ENCODE data around the gene YIPF6. TPM values are rescaled to one million over a fixed set of nuclear protein-coding genes. Genes with fewer than 3 reads are reported as not detected.

Gene YIPF6
- 10 to 100 TPM; 17.5 to 19.4 TPM for total RNA-seq
- polyA plus RNA-seq, result 20.4 TPM

GRCh38 chrX:68498508-68499379 lies at the start of gene YIPF6:
TSS of gene YIPF6 (plus strand) at chrX:68499051. CDS start at chrX:68499067, 16 bp downstream.
- Mint-ChIP-seq H3K36me3 (peaks cover 0 to 19% (median 0%) of the 10 kb centered on the region in 3 donors), H3K27ac (peak within 1 kb of the TSS; percentile 95 to 99 (median 98)), H3K4me3 (peak within 1 kb of the TSS; percentile 87 to 97 (median 93)), H3K4me1 (peaks cover 23 to 56% (median 39%) of the 10 kb centered on the region in 3 donors), H3K27me3 (peaks cover 3 to 6% of the 10 kb centered on the region in 2 donors), H3K9me3 (no peaks in the 10 kb centered on the region)
- Histone ChIP-seq H3K36me3 (ENCODE audit: insufficient read depth, low read length) (no peaks in the 10 kb centered on the region), H3K9me3 (ENCODE audit: low read length) (no peaks in the 10 kb centered on the region), H3K27ac (ENCODE audit: low read depth, low read length) (peak within 1 kb of the TSS; percentile 92), H3K4me3 (ENCODE audit: low read length) (peak within 1 kb of the TSS; percentile 81), H3K4me1 (ENCODE audit: insufficient read depth, low read length) (peaks cover 10% of the 10 kb centered on the region), H3K27me3 (ENCODE audit: insufficient read depth, low read length, poor library complexity, severe bottlenecking) (no peaks in the 10 kb centered on the region)
- DNase-seq, result peak; percentile 34 to 76 (median 54)
- CTCF ChIA-PET, result no interaction called here
- POLR2A ChIA-PET, result interaction anchor here (0.6 kb wide), 1 partner anchor 1635 kb away, joined by 3 read pairs; no protein-coding TSS in a partner anchor

DNA sequence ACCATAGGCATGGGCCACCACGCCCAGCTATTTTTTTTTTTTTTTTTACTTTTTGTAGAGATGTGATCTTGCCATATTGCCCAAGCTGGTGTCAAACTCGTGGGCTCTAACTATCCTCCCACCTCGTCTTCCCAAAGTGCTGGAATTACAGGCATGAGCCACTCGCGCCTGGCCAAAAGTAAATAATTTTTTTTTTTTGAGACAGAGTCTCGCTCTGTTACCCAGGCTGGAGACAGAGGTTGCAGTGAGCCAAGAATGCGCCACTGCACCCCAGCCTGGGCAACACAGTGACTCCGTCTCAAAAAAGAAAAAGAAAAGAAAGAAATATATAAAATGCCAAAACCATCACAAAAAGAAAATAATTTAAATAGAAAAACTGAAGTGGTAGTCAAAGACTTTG lies 47.1 kb upstream of the YIPF6 start:
- Mint-ChIP-seq H3K9me3 (no peaks in the 10 kb centered on the region), H3K4me1 (no peaks in the 10 kb centered on the region), H3K27ac (no peak overlapping the region), H3K4me3 (no peak overlapping the region), H3K27me3 (peaks cover 0 to 15% of the 10 kb centered on the region in 2 donors), H3K36me3 (no peaks in the 10 kb centered on the region)
- Histone ChIP-seq H3K36me3 (ENCODE audit: insufficient read depth, low read length) (no peaks in the 10 kb centered on the region), H3K9me3 (ENCODE audit: low read length) (no peaks in the 10 kb centered on the region), H3K4me1 (ENCODE audit: insufficient read depth, low read length) (no peaks in the 10 kb centered on the region), H3K27me3 (ENCODE audit: insufficient read depth, low read length, poor library complexity, severe bottlenecking) (no peaks in the 10 kb centered on the region), H3K4me3 (ENCODE audit: low read length) (no peak overlapping the region), H3K27ac (ENCODE audit: low read depth, low read length) (no peak overlapping the region)
- no peak for DNase-seq
- ChIA-PET POLR2A (no interaction called here), CTCF (no interaction called here)

DNA sequence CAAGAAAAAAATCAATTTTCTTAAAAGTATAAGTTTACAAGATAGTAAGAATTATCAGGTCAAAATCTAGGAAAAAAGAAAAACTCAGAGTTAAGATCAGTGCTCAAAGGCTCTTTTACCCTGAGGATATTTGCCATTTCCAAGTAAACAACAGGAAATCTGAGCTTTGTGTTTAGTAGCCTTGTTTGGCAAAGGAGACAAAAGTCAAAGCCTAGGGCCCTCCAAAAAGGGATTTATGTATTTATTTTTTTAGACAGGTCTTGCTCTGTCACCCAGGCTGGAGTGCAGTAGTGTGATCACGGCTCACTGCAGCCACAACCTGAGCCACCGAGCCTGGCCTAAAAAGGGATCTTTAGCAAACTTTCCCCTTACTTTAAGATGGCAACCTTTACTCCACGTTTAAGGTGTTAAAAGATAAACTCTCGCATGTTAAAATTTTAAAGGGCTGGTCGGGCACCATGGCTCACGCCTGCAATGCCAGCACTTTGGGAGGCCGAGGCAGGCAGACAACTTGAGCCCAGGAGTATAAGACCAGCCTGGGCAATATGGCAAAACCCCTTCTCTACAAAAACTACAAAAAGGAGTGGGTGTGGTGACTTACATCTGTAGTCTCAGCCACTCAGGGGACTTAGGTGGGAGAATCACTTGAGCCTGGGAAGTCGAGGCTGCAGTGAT lies 44.2 kb upstream of the YIPF6 start:
- CTCF ChIA-PET, result no interaction called here
- H3K4me3 Mint-ChIP-seq, result no peak overlapping the region
- no peaks in the 10 kb centered on the region for H3K27me3 ChIP-seq (ENCODE audit: insufficient read depth, low read length, poor library complexity, severe bottlenecking)
- no peaks in the 10 kb centered on the region for H3K4me1 Mint-ChIP-seq
- DNase-seq, result no peak
- no peaks in the 10 kb centered on the region for H3K4me1 ChIP-seq (ENCODE audit: insufficient read depth, low read length)
- H3K27me3 Mint-ChIP-seq, result peaks cover 0 to 6% of the 10 kb centered on the region in 2 donors
- H3K9me3 ChIP-seq (ENCODE audit: low read length), result no peaks in the 10 kb centered on the region
- no peak overlapping the region for H3K4me3 ChIP-seq (ENCODE audit: low read length)
- no peak overlapping the region for H3K27ac Mint-ChIP-seq
- no peaks in the 10 kb centered on the region for H3K36me3 Mint-ChIP-seq
- no peaks in the 10 kb centered on the region for H3K9me3 Mint-ChIP-seq
- H3K27ac ChIP-seq (ENCODE audit: low read depth, low read length), result no peak overlapping the region
- POLR2A ChIA-PET, result no interaction called here
- H3K36me3 ChIP-seq (ENCODE audit: insufficient read depth, low read length), result no peaks in the 10 kb centered on the region

DNA sequence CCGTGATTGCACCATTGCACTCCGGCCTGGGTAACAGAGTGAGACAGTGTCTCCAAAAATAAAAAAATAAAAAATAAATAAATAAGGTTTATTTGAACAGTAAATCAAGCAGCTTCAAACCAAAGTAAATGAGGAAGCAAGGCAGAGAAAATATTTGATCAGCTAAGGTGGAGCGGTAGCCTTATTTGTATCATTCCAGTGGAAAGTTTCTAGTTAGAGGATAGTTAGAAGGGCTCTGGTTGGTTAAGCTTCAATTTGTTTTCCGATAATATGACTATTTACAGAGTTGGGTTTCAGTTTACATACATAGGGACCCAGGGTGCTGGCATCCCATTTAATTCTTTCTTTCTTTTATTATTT lies 43.7 kb upstream of the YIPF6 start:
- Mint-ChIP-seq H3K4me1 (no peaks in the 10 kb centered on the region), H3K9me3 (no peaks in the 10 kb centered on the region), H3K4me3 (no peak overlapping the region), H3K27ac (no peak overlapping the region), H3K36me3 (no peaks in the 10 kb centered on the region), H3K27me3 (peaks cover 0 to 6% of the 10 kb centered on the region in 2 donors)
- Histone ChIP-seq H3K27ac (ENCODE audit: low read depth, low read length) (no peak overlapping the region), H3K4me3 (ENCODE audit: low read length) (no peak overlapping the region), H3K4me1 (ENCODE audit: insufficient read depth, low read length) (no peaks in the 10 kb centered on the region), H3K27me3 (ENCODE audit: insufficient read depth, low read length, poor library complexity, severe bottlenecking) (no peaks in the 10 kb centered on the region), H3K36me3 (ENCODE audit: insufficient read depth, low read length) (no peaks in the 10 kb centered on the region), H3K9me3 (ENCODE audit: low read length) (no peaks in the 10 kb centered on the region)
- CTCF ChIA-PET, result no interaction called here
- POLR2A ChIA-PET, result no interaction called here
- DNase-seq, result no peak

GRCh38 chrX:68461093-68461492 lies 37.8 kb upstream of the YIPF6 start:
- Histone ChIP-seq H3K4me3 (ENCODE audit: low read length) (no peak overlapping the region), H3K27ac (ENCODE audit: low read depth, low read length) (no peak overlapping the region), H3K9me3 (ENCODE audit: low read length) (no peaks in the 10 kb centered on the region), H3K27me3 (ENCODE audit: insufficient read depth, low read length, poor library complexity, severe bottlenecking) (no peaks in the 10 kb centered on the region), H3K36me3 (ENCODE audit: insufficient read depth, low read length) (no peaks in the 10 kb centered on the region), H3K4me1 (ENCODE audit: insufficient read depth, low read length) (no peaks in the 10 kb centered on the region)
- ChIA-PET POLR2A (no interaction called here), CTCF (no interaction called here)
- DNase-seq, result no peak
- H3K27me3 Mint-ChIP-seq, result peaks cover 0 to 9% of the 10 kb centered on the region in 2 donors
- H3K4me3 Mint-ChIP-seq, result no peak overlapping the region
- H3K36me3 Mint-ChIP-seq, result no peaks in the 10 kb centered on the region
- H3K4me1 Mint-ChIP-seq, result peaks cover 0 to 1% (median 0%) of the 10 kb centered on the region in 3 donors
- H3K9me3 Mint-ChIP-seq, result no peaks in the 10 kb centered on the region
- no peak overlapping the region for H3K27ac Mint-ChIP-seq

- H3K27ac Mint-ChIP-seq, result no peak overlapping the region
- no peak overlapping the region for H3K27ac ChIP-seq (ENCODE audit: low read depth, low read length)
- no peak overlapping the region for H3K4me3 ChIP-seq (ENCODE audit: low read length)
- ChIA-PET CTCF (no interaction called here), POLR2A (no interaction called here)
- H3K27me3 ChIP-seq (ENCODE audit: insufficient read depth, low read length, poor library complexity, severe bottlenecking), result no peaks in the 10 kb centered on the region
- no peaks in the 10 kb centered on the region for H3K36me3 Mint-ChIP-seq
- H3K27me3 Mint-ChIP-seq, result peaks cover 0 to 9% of the 10 kb centered on the region in 2 donors
- H3K4me3 Mint-ChIP-seq, result no peak overlapping the region
- H3K9me3 ChIP-seq (ENCODE audit: low read length), result no peaks in the 10 kb centered on the region
- no peak for DNase-seq
- peaks cover 0 to 1% (median 0%) of the 10 kb centered on the region in 3 donors for H3K4me1 Mint-ChIP-seq
- no peaks in the 10 kb centered on the region for H3K4me1 ChIP-seq (ENCODE audit: insufficient read depth, low read length)
- H3K9me3 Mint-ChIP-seq, result no peaks in the 10 kb centered on the region
- no peaks in the 10 kb centered on the region for H3K36me3 ChIP-seq (ENCODE audit: insufficient read depth, low read length)
These were observed 37.3 kb upstream of the YIPF6 start for GRCh38 chrX:68461576-68461975.

DNA sequence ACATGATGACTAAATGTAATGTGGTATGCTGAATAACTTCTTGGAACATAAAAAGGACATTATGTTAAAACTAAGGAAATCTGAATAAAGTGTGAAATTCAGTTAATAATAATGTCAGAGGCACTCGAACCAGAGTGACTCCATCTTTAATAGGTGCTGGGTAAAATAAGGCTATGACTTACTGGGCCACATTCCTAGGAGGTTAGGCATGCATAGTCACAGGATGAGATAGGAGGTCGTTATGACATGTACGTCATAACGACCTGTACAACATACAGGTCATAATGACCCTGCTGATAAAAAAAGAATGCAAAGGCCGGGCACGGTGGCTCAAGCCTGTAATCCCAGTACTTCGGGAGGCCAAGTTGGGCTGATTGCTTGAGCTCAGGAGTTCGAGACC lies 36.7 kb upstream of the YIPF6 start:
- ChIA-PET CTCF (no interaction called here), POLR2A (no interaction called here)
- no peaks in the 10 kb centered on the region for H3K4me1 ChIP-seq (ENCODE audit: insufficient read depth, low read length)
- H3K36me3 ChIP-seq (ENCODE audit: insufficient read depth, low read length), result no peaks in the 10 kb centered on the region
- peaks cover 0 to 1% (median 0%) of the 10 kb centered on the region in 3 donors for H3K4me1 Mint-ChIP-seq
- H3K27ac Mint-ChIP-seq, result no peak overlapping the region
- no peak for DNase-seq
- H3K4me3 Mint-ChIP-seq, result no peak overlapping the region
- H3K4me3 ChIP-seq (ENCODE audit: low read length), result no peak overlapping the region
- no peaks in the 10 kb centered on the region for H3K27me3 ChIP-seq (ENCODE audit: insufficient read depth, low read length, poor library complexity, severe bottlenecking)
- no peak overlapping the region for H3K27ac ChIP-seq (ENCODE audit: low read depth, low read length)
- no peaks in the 10 kb centered on the region for H3K9me3 Mint-ChIP-seq
- H3K9me3 ChIP-seq (ENCODE audit: low read length), result no peaks in the 10 kb centered on the region
- H3K27me3 Mint-ChIP-seq, result peaks cover 0 to 12% of the 10 kb centered on the region in 2 donors
- no peaks in the 10 kb centered on the region for H3K36me3 Mint-ChIP-seq

DNA sequence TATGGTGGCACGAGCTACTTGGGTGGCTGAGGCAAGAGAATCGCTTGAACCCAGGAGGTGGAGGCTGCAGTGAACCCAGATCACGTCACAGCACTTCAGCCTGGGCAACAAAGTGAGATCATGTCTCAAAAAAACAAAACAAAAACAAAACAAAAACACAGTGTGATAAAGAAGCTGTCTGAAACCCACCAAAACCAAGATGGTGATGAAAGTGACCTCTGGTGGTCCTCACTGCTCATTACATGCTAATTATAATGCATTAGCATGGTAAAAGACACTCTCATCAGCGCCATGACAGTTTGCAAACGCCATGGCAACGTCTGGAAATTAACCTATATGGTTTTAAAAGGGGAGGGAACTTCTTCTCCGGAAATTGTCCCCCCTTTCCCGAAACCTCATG lies 36.2 kb upstream of the YIPF6 start:
- H3K9me3 Mint-ChIP-seq, result no peaks in the 10 kb centered on the region

More for the DNA sequence above, 36.2 kb upstream of the YIPF6 start:
- Histone ChIP-seq H3K4me1 (ENCODE audit: insufficient read depth, low read length) (no peaks in the 10 kb centered on the region), H3K36me3 (ENCODE audit: insufficient read depth, low read length) (no peaks in the 10 kb centered on the region), H3K27me3 (ENCODE audit: insufficient read depth, low read length, poor library complexity, severe bottlenecking) (no peaks in the 10 kb centered on the region), H3K27ac (ENCODE audit: low read depth, low read length) (no peak overlapping the region), H3K4me3 (ENCODE audit: low read length) (no peak overlapping the region), H3K9me3 (ENCODE audit: low read length) (no peaks in the 10 kb centered on the region)
- CTCF ChIA-PET, result no interaction called here
- Mint-ChIP-seq H3K27ac (no peak overlapping the region), H3K4me1 (peaks cover 0 to 1% (median 0%) of the 10 kb centered on the region in 3 donors), H3K27me3 (peaks cover 0 to 16% of the 10 kb centered on the region in 2 donors), H3K36me3 (no peaks in the 10 kb centered on the region), H3K4me3 (no peak overlapping the region)
- peak in 2 of 5 donors; percentile 13 to 42 for DNase-seq
- POLR2A ChIA-PET, result no interaction called here

Measured in CD8-positive, alpha-beta memory T cell (primary cell).